OCI-LY7 (cell line): Measurements from ENCODE around the gene ABI3BP.

Experiments
- CTCF ChIP-seq: fragments of 200-600 bp; sonication (generic); conservative IDR thresholded peaks from 2 replicates; pipeline ENCODE4 v1.5.1; 2014; ENCODE audit warnings: mild to moderate bottlenecking, antibody characterized with exemption, low read length, moderate library complexity, mixed read lengths
- EZH2phosphoT487 ChIP-seq: fragments of 200-600 bp; sonication (generic); IDR thresholded peaks from 2 replicates; pipeline ENCODE4 v1.6.1; 2018; ENCODE audit warnings: low read depth, borderline replicate concordance, mild to moderate bottlenecking, mixed run types, antibody characterized with exemption, low read length, moderate library complexity, mixed read lengths

- TF ChIP-seq CTCF: no peak
- no peak for TF ChIP-seq EZH2phosphoT487
Measured at GRCh38 chr3:100761951-100762350, 231.3 kb downstream of the ABI3BP start.
